Measurements from ENCODE around the gene FAM89B.

The FAM89B gene

GRCh38 chr11:65555693-65556231, 16.6 kb upstream of the FAM89B start:
- no peak for TF ChIP-seq EZH2phosphoT487 (conservative IDR thresholded peaks at IDR 0.05; ENCODE audit: low read length)
- TF ChIP-seq CTCF (IDR thresholded peaks at IDR 0.05; ENCODE audit: insufficient read depth, low read length, poor library complexity, severe bottlenecking): no peak
- no peaks in the 10 kb centered on the region for H3K9me3 ChIP-seq (ENCODE audit: insufficient read depth, low read length)
- H2AFZ ChIP-seq (ENCODE audit: low read depth, low read length, severe bottlenecking): no peak overlapping the region
- H3K36me3 ChIP-seq (ENCODE audit: low read length): no peaks in the 10 kb centered on the region
- H4K20me1 ChIP-seq (ENCODE audit: low read depth, low read length): no peaks in the 10 kb centered on the region
- no peaks in the 10 kb centered on the region for H3K27me3 ChIP-seq (ENCODE audit: low read length)
- H3F3A ChIP-seq (ENCODE audit: insufficient read depth): no peaks in the 10 kb centered on the region
- no peaks in the 10 kb centered on the region for H3K9me2 ChIP-seq (replicated peaks; ENCODE audit: insufficient read depth, low read length)
- no peak overlapping the region for H3K9ac ChIP-seq (ENCODE audit: low read length)
- no peaks in the 10 kb centered on the region for H3K79me2 ChIP-seq (ENCODE audit: insufficient read depth, low read length)
- H3K27ac ChIP-seq (ENCODE audit: low read depth, low read length): no peak overlapping the region
- no peak overlapping the region for H3K4me3 ChIP-seq (ENCODE audit: insufficient read depth, low read length, poor library complexity, severe bottlenecking)
- no peak overlapping the region for H3K4me2 ChIP-seq (ENCODE audit: low read depth, low read length, poor library complexity, severe bottlenecking)

- Histone ChIP-seq H3K4me3 (ENCODE audit: insufficient read depth, low read length, poor library complexity, severe bottlenecking) (no peak overlapping the region), H3K27me3 (ENCODE audit: low read length) (no peaks in the 10 kb centered on the region), H4K20me1 (ENCODE audit: low read depth, low read length) (no peaks in the 10 kb centered on the region), H3K4me2 (ENCODE audit: low read depth, low read length, poor library complexity, severe bottlenecking) (no peak overlapping the region), H3K9ac (ENCODE audit: low read length) (no peak overlapping the region), H3K9me2 (replicated peaks; ENCODE audit: insufficient read depth, low read length) (no peaks in the 10 kb centered on the region), H3K9me3 (ENCODE audit: insufficient read depth, low read length) (no peaks in the 10 kb centered on the region), H2AFZ (ENCODE audit: low read depth, low read length, severe bottlenecking) (no peak overlapping the region), H3F3A (ENCODE audit: insufficient read depth) (no peaks in the 10 kb centered on the region), H3K79me2 (ENCODE audit: insufficient read depth, low read length) (no peaks in the 10 kb centered on the region), H3K36me3 (ENCODE audit: low read length) (no peaks in the 10 kb centered on the region), H3K27ac (ENCODE audit: low read depth, low read length) (no peak overlapping the region)
- TF ChIP-seq CTCF (IDR thresholded peaks at IDR 0.05; ENCODE audit: insufficient read depth, low read length, poor library complexity, severe bottlenecking): no peak
- TF ChIP-seq EZH2phosphoT487 (conservative IDR thresholded peaks at IDR 0.05; ENCODE audit: low read length): no peak
These were observed 15.7 kb upstream of the FAM89B start for GRCh38 chr11:65556470-65557279.

- H3K9me3 ChIP-seq (ENCODE audit: insufficient read depth, low read length): no peaks in the 10 kb centered on the region
- TF ChIP-seq EZH2phosphoT487 (conservative IDR thresholded peaks at IDR 0.05; ENCODE audit: low read length): no peak
- H3K79me2 ChIP-seq (ENCODE audit: insufficient read depth, low read length): no peaks in the 10 kb centered on the region
- no peaks in the 10 kb centered on the region for H3K36me3 ChIP-seq (ENCODE audit: low read length)
- no peaks in the 10 kb centered on the region for H3F3A ChIP-seq (ENCODE audit: insufficient read depth)
- no peak overlapping the region for H3K4me3 ChIP-seq (ENCODE audit: insufficient read depth, low read length, poor library complexity, severe bottlenecking)
- no peaks in the 10 kb centered on the region for H4K20me1 ChIP-seq (ENCODE audit: low read depth, low read length)
- no peaks in the 10 kb centered on the region for H3K9me2 ChIP-seq (replicated peaks; ENCODE audit: insufficient read depth, low read length)
- H3K27ac ChIP-seq (ENCODE audit: low read depth, low read length): no peak overlapping the region
- no peak overlapping the region for H2AFZ ChIP-seq (ENCODE audit: low read depth, low read length, severe bottlenecking)
- H3K4me2 ChIP-seq (ENCODE audit: low read depth, low read length, poor library complexity, severe bottlenecking): no peak overlapping the region
- H3K9ac ChIP-seq (ENCODE audit: low read length): no peak overlapping the region
- no peaks in the 10 kb centered on the region for H3K27me3 ChIP-seq (ENCODE audit: low read length)
These were observed 14.9 kb upstream of the FAM89B start for GRCh38 chr11:65557280-65558001.

Measured in SU-DHL-6 (cell line).